PC-3 (cell line): Measurements from ENCODE around the gene FGG. TPM values are rescaled to one million over a fixed set of nuclear protein-coding genes. Genes with fewer than 3 reads are reported as not detected.

Source experiments
- ATAC-seq: fragments of 200-7000 bp; cut with Tn5 transposase; 2 replicates; pipeline ENCODE4 v1.9.1; 2020; ENCODE audit warnings: mild to moderate bottlenecking, moderate library complexity
- BruUV-seq: library from RNA; stranded (reverse); fragments of 400-500 nt; replicated peaks from 2 replicates; lab custom pipeline; 2021; lab: Mats Ljungman, UMichigan
- CTCF ChIA-PET: fragments of 300-600 bp; sonication (Branson Sonifier 250); formaldehyde crosslinking; loops from one replicate; lab custom pipeline; 2022; ENCODE audit warnings: antibody characterized with exemption; lab: Charles Lee
- POLR2A ChIA-PET: fragments of 300-600 bp; sonication (Branson Sonifier 250); formaldehyde crosslinking; loops from one replicate; lab custom pipeline; 2022; ENCODE audit warnings: antibody characterized with exemption; ENCODE audit not compliant: unreplicated experiment; lab: Charles Lee
- DNase-seq: peaks from one replicate; pipeline ENCODE4 v3.0.0-alpha.2; 2015
- H2AFZ ChIP-seq: fragments of 300-600 bp; sonication (generic); 2 replicates; pipeline ENCODE4 v1.6.0; 2016; ENCODE audit warnings: antibody characterized with exemption, low read length
- H3F3A ChIP-seq: fragments of 300-600 bp; sonication (generic); one replicate; pipeline ENCODE4 v1.6.0; 2017; ENCODE audit warnings: antibody characterized with exemption, low read length, control low read depth, mild to moderate bottlenecking; ENCODE audit not compliant: unreplicated experiment
- H3K27ac ChIP-seq: fragments of 300-600 bp; sonication (generic); 2 replicates; pipeline ENCODE4 v1.5.1; 2016; ENCODE audit warnings: mild to moderate bottlenecking, low read length
- H3K27me3 ChIP-seq: fragments of 300-600 bp; sonication (generic); 2 replicates; pipeline ENCODE4 v1.6.1; 2016; ENCODE audit warnings: low read length, mixed read lengths
- H3K36me3 ChIP-seq: fragments of 300-600 bp; sonication (generic); 2 replicates; pipeline ENCODE4 v1.6.1; 2016; ENCODE audit warnings: low read depth, mixed run types, low read length, mixed read lengths
- H3K4me1 ChIP-seq: fragments of 300-600 bp; sonication (generic); 2 replicates; pipeline ENCODE4 v1.5.1; 2016; ENCODE audit warnings: low read length; ENCODE audit not compliant: insufficient read depth
- H3K4me2 ChIP-seq: fragments of 300-600 bp; sonication (generic); 2 replicates; pipeline ENCODE4 v1.6.0; 2016; ENCODE audit warnings: low read length
- H3K4me3 ChIP-seq: fragments of 300-600 bp; sonication (generic); 2 replicates; pipeline ENCODE4 v1.5.1; 2016; ENCODE audit warnings: mild to moderate bottlenecking, low read length, mixed read lengths
- H3K79me2 ChIP-seq: fragments of 300-600 bp; sonication (generic); 2 replicates; pipeline ENCODE4 v1.6.1; 2017; ENCODE audit warnings: low read length, mixed read lengths
- H3K9ac ChIP-seq: fragments of 300-600 bp; sonication (generic); 2 replicates; pipeline ENCODE4 v1.6.0; 2016; ENCODE audit warnings: mild to moderate bottlenecking, low read length
- H3K9me2 ChIP-seq: fragments of 300-600 bp; sonication (generic); replicated peaks from 2 replicates; pipeline ENCODE4 v1.6.1; 2016; ENCODE audit warnings: mixed run types, low read length, mixed read lengths
- H3K9me3 ChIP-seq: fragments of 300-600 bp; sonication (generic); 2 replicates; pipeline ENCODE4 v1.6.1; 2016; ENCODE audit warnings: low read length, mixed read lengths
- H4K20me1 ChIP-seq: fragments of 300-600 bp; sonication (generic); 2 replicates; pipeline ENCODE4 v1.6.1; 2016; ENCODE audit warnings: low read length, mixed read lengths
- EZH2 ChIP-seq: fragments of 300-600 bp; sonication (generic); IDR thresholded peaks from one replicate; pipeline ENCODE4 v1.6.1; 2017; ENCODE audit warnings: antibody characterized with exemption, mild to moderate bottlenecking, low read length; ENCODE audit not compliant: unreplicated experiment
- EZH2phosphoT487 ChIP-seq: fragments of 300-600 bp; sonication (generic); IDR thresholded peaks from 2 replicates; pipeline ENCODE4 v1.6.1; 2018; ENCODE audit warnings: mild to moderate bottlenecking, antibody characterized with exemption, low read length, borderline replicate concordance
- intact Hi-C: fragments of 100-400 bp; cut with micrococcal nuclease; formaldehyde crosslinking; loops from 2 replicates; pipeline ENCODE4 v1.9.0; 2023
- total RNA-seq: library from RNA; depleted of rRNA; stranded (reverse); fragments of >200 nt; gene quantifications from 2 replicates; pipeline ENCODE4 v1.2.3, GENCODE V29; 2014
- TF ChIP-seq, protein P1 (sequence below): fragments of 300-600 bp; sonication (generic); conservative IDR thresholded peaks from 2 replicates; pipeline ENCODE4 v1.5.1; 2017; ENCODE audit warnings: antibody characterized with exemption, low read depth, mild to moderate bottlenecking, low read length

The FGG gene
- total RNA-seq, 1 experiment from 2014 or later = not detected

DNA sequence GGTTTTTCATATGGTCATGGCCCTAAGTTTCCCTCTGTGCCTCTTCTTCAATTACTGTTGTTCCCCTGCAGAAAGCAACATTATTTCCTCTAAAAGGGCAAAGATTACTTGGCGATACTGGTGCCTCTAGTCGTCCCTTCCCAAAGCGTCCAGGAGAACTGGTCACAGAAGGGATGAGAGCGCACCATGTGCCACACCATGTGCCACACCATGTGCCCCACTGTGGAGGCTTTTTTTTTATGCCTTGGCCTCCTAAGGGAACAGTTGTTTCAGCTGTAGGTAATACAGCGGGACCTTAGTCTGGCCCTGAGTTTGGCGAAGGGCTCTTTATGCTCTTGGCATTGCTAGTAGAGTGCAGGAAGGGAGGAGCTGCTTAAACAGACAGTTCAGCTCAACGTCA is 11.5 kb upstream of the FGG start:
- H3F3A ChIP-seq = no peaks in the 10 kb centered on the region
- no peaks in the 10 kb centered on the region for H3K27me3 ChIP-seq
- H3K4me3 ChIP-seq = no peak overlapping the region
- H2AFZ ChIP-seq = no peak overlapping the region
- H3K4me2 ChIP-seq = no peak overlapping the region
- DNase-seq (no peak), ATAC-seq (no peak)
- BruUV-seq = no TSS peak
- no peak overlapping the region for H3K9ac ChIP-seq
- H3K36me3 ChIP-seq = no peaks in the 10 kb centered on the region
- no peaks in the 10 kb centered on the region for H4K20me1 ChIP-seq
- ChIA-PET CTCF (interaction anchor here (1.0 kb wide), 1 partner anchor 63 kb away, joined by 4 read pairs; no protein-coding TSS in a partner anchor), POLR2A (no interaction called here)
- TF ChIP-seq, protein P1, sequence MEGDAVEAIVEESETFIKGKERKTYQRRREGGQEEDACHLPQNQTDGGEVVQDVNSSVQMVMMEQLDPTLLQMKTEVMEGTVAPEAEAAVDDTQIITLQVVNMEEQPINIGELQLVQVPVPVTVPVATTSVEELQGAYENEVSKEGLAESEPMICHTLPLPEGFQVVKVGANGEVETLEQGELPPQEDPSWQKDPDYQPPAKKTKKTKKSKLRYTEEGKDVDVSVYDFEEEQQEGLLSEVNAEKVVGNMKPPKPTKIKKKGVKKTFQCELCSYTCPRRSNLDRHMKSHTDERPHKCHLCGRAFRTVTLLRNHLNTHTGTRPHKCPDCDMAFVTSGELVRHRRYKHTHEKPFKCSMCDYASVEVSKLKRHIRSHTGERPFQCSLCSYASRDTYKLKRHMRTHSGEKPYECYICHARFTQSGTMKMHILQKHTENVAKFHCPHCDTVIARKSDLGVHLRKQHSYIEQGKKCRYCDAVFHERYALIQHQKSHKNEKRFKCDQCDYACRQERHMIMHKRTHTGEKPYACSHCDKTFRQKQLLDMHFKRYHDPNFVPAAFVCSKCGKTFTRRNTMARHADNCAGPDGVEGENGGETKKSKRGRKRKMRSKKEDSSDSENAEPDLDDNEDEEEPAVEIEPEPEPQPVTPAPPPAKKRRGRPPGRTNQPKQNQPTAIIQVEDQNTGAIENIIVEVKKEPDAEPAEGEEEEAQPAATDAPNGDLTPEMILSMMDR = no peak
- TF ChIP-seq EZH2 = no peak
- no peak for TF ChIP-seq EZH2phosphoT487
- H3K9me3 ChIP-seq = no peaks in the 10 kb centered on the region
- no peaks in the 10 kb centered on the region for H3K9me2 ChIP-seq
- no peak overlapping the region for H3K27ac ChIP-seq
- no peaks in the 10 kb centered on the region for H3K79me2 ChIP-seq
- intact Hi-C loops = no loop called here
- H3K4me1 ChIP-seq = peaks cover 6% of the 10 kb centered on the region; the same call in 1 of the 2 replicates

DNA sequence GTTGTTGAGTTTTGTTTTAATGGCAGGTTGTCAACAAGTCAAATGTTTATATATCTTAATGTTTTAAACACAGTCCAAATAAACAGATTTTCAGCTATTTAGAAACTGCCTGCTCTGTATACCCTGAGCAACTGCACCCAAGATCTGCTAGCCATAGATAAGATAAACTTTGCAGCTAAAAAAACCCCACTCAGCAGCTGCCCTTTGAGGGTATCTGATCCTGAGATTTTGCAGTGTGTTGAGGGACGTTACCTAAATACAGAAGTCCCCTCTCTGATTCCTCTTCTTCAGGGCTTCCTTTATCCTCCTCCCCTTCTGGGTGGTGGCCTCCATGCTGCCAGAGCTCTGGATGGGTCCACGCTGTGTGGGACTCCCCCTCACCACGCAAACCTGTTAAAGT is 11.0 kb upstream of the FGG start:
- Histone ChIP-seq H3K9me3 (no peaks in the 10 kb centered on the region), H3K27ac (no peak overlapping the region), H3K9me2 (no peaks in the 10 kb centered on the region), H3K27me3 (no peaks in the 10 kb centered on the region), H3K4me1 (peaks cover 6% of the 10 kb centered on the region; the same call in 1 of the 2 replicates), H3K4me3 (no peak overlapping the region), H3K36me3 (no peaks in the 10 kb centered on the region), H4K20me1 (no peaks in the 10 kb centered on the region), H3K9ac (no peak overlapping the region), H3F3A (no peaks in the 10 kb centered on the region), H3K4me2 (no peak overlapping the region), H2AFZ (no peak overlapping the region), H3K79me2 (no peaks in the 10 kb centered on the region)
- intact Hi-C loops = no loop called here
- BruUV-seq = no TSS peak
- TF ChIP-seq EZH2phosphoT487 (no peak), EZH2 (no peak)
- TF ChIP-seq, protein P1 = no peak
- DNase-seq (no peak), ATAC-seq (no peak)
- CTCF ChIA-PET = no interaction called here
- POLR2A ChIA-PET = no interaction called here

- ATAC-seq (peak; percentile 58), DNase-seq (peak; percentile 76)
- H3K27ac ChIP-seq = no peak overlapping the region
- ChIA-PET CTCF (interaction anchor here (0.8 kb wide), 1 partner anchor 156 kb away, joined by 3 read pairs; no protein-coding TSS in a partner anchor), POLR2A (no interaction called here)
- 0 out of 2 replicates have a peak overlapping the region, but pooled peaks have one; percentile 13 for H3K4me2 ChIP-seq
- intact Hi-C loops = loop anchor here (1.0 kb wide), 2 partner anchors 63 to 70 kb away; no protein-coding TSS in a partner anchor
- no TSS peak for BruUV-seq
- no peak for TF ChIP-seq EZH2
- TF ChIP-seq, protein P1 = peak; percentile 75
- H3F3A ChIP-seq = no peaks in the 10 kb centered on the region
- no peak overlapping the region for H3K9ac ChIP-seq
- H3K9me3 ChIP-seq = no peaks in the 10 kb centered on the region
- H3K36me3 ChIP-seq = no peaks in the 10 kb centered on the region
- H3K9me2 ChIP-seq = no peaks in the 10 kb centered on the region
- no peaks in the 10 kb centered on the region for H3K79me2 ChIP-seq
- peaks cover 6% of the 10 kb centered on the region; the same call in 1 of the 2 replicates for H3K4me1 ChIP-seq
- no peaks in the 10 kb centered on the region for H3K27me3 ChIP-seq
- no peak overlapping the region for H3K4me3 ChIP-seq
- H4K20me1 ChIP-seq = no peaks in the 10 kb centered on the region
- no peak overlapping the region for H2AFZ ChIP-seq
Observed at GRCh38 chr4:154622598-154622997, 10.1 kb upstream of the FGG start.
